ENCODE measurements around the gene ZNF324.

GRCh38 chr19:58491393-58491792 is 24.5 kb downstream of the ZNF324 start:
- no peak for TF ChIP-seq CTCF (conservative IDR thresholded peaks at IDR 0.05; ENCODE audit: low read length)
- TF ChIP-seq EZH2phosphoT487 (IDR thresholded peaks at IDR 0.05; ENCODE audit: borderline replicate concordance) = no peak
